GM23338 (cell line): ENCODE measurements around the gene NEK7. TPM values are rescaled to one million over a fixed set of nuclear protein-coding genes. Genes with fewer than 3 reads are reported as not detected.

Experiments
- ATAC-seq: fragments of 200-7000 bp; cut with Tn5 transposase; 3 replicates; pipeline ENCODE4 v1.9.1; 2020
- DNase-seq: peaks from one replicate; pipeline ENCODE4 v3.0.0-alpha.2; 2015; ENCODE audit warnings: low spot score
- H2AFZ ChIP-seq: fragments of 200-600 bp; sonication (generic); 2 replicates; pipeline ENCODE4 v1.8.0; 2016; ENCODE audit warnings: antibody characterized with exemption, mild to moderate bottlenecking, moderate library complexity
- H3F3A ChIP-seq: fragments of 200-600 bp; sonication (generic); replicated peaks from 2 replicates; pipeline ENCODE4 v1.8.0; 2017; ENCODE audit warnings: antibody characterized with exemption, mixed run types, low read depth
- H3K27ac ChIP-seq: fragments of 200-600 bp; sonication (generic); 2 replicates; pipeline ENCODE4 v1.6.1; 2016; ENCODE audit warnings: low read depth
- H3K27me3 ChIP-seq: fragments of 200-600 bp; sonication (generic); 2 replicates; pipeline ENCODE4 v1.8.0; 2016; ENCODE audit warnings: mild to moderate bottlenecking, mixed run types, moderate library complexity; ENCODE audit not compliant: insufficient read depth
- H3K36me3 ChIP-seq: fragments of 200-600 bp; sonication (generic); 2 replicates; pipeline ENCODE4 v1.8.0; 2016; ENCODE audit warnings: mild to moderate bottlenecking; ENCODE audit not compliant: insufficient read depth
- H3K4me1 ChIP-seq: fragments of 200-600 bp; sonication (generic); 2 replicates; pipeline ENCODE4 v1.8.0; 2016; ENCODE audit warnings: mild to moderate bottlenecking, moderate library complexity; ENCODE audit not compliant: insufficient read depth
- H3K4me2 ChIP-seq: fragments of 200-600 bp; sonication (generic); 2 replicates; pipeline ENCODE4 v1.7.1; 2017; ENCODE audit warnings: mixed run types
- H3K4me3 ChIP-seq: fragments of 200-600 bp; sonication (generic); 2 replicates; pipeline ENCODE4 v1.6.1; 2016; ENCODE audit warnings: mixed run types
- H3K79me2 ChIP-seq: fragments of 200-600 bp; sonication (generic); replicated peaks from 2 replicates; pipeline ENCODE4 v1.8.0; 2017; ENCODE audit warnings: mild to moderate bottlenecking; ENCODE audit not compliant: insufficient read depth
- H3K9me2 ChIP-seq: fragments of 200-600 bp; sonication (generic); 2 replicates; pipeline ENCODE4 v1.8.0; 2017; ENCODE audit not compliant: insufficient read depth
- H4K20me1 ChIP-seq: fragments of 200-600 bp; sonication (generic); replicated peaks from 2 replicates; pipeline ENCODE4 v1.8.0; 2017; ENCODE audit warnings: mild to moderate bottlenecking; ENCODE audit not compliant: insufficient read depth
- H3K27ac Mint-ChIP-seq: 2 replicates; pipeline ENCODE4 v1.8.0; 2020; ENCODE audit warnings: inconsistent platforms, mild to moderate bottlenecking, moderate library complexity, mixed read lengths
- H3K27me3 Mint-ChIP-seq: 3 replicates; pipeline ENCODE4 v1.8.0; 2022; ENCODE audit warnings: low read depth, mild to moderate bottlenecking, moderate library complexity, mixed read lengths, inconsistent platforms; ENCODE audit not compliant: insufficient read depth, poor library complexity
- H3K36me3 Mint-ChIP-seq: 3 replicates; pipeline ENCODE4 v1.8.0; 2021; ENCODE audit warnings: low read depth, mild to moderate bottlenecking, inconsistent platforms, moderate library complexity, mixed read lengths
- H3K4me1 Mint-ChIP-seq: 3 replicates; pipeline ENCODE4 v1.8.0; 2020; ENCODE audit warnings: mild to moderate bottlenecking, inconsistent platforms, mixed read lengths
- H3K4me3 Mint-ChIP-seq: 3 replicates; pipeline ENCODE4 v1.8.0; 2021; ENCODE audit warnings: moderate library complexity, mild to moderate bottlenecking, inconsistent platforms, mixed read lengths
- H3K9me3 Mint-ChIP-seq: 3 replicates; pipeline ENCODE4 v1.8.0; 2020; ENCODE audit warnings: moderate library complexity, mild to moderate bottlenecking, inconsistent platforms, mixed read lengths
- CREB1 ChIP-seq: fragments of 250-450 bp; sonication (Bioruptor Pico); IDR thresholded peaks from 2 replicates; pipeline ENCODE4 v1.5.0; 2020; ENCODE audit warnings: low read depth, mild to moderate bottlenecking, moderate library complexity
- EZH2 ChIP-seq: fragments of 200-600 bp; sonication (generic); IDR thresholded peaks from one replicate; pipeline ENCODE4 v1.8.0; 2017; ENCODE audit warnings: antibody characterized with exemption, mild to moderate bottlenecking, low read depth; ENCODE audit not compliant: unreplicated experiment
- POLR2AphosphoS5 ChIP-seq: IDR thresholded peaks from 2 replicates; pipeline ENCODE4 v1.6.1; 2016; ENCODE audit warnings: antibody characterized with exemption, low read depth
- STAT1 ChIP-seq: IDR thresholded peaks from one replicate; pipeline ENCODE4 v1.6.1; 2016; ENCODE audit warnings: antibody characterized with exemption; ENCODE audit not compliant: unreplicated experiment
- ZNF114 ChIP-seq: fragments of 250-450 bp; sonication (Bioruptor Pico); IDR thresholded peaks from 2 replicates; pipeline ENCODE4 v1.5.0; 2020; ENCODE audit warnings: mild to moderate bottlenecking, moderate library complexity
- ZNF331 ChIP-seq: fragments of 250-450 bp; sonication (Bioruptor Pico); IDR thresholded peaks from 2 replicates; pipeline ENCODE4 v1.5.0; 2020; ENCODE audit warnings: low read depth, mild to moderate bottlenecking, moderate library complexity
- polyA plus RNA-seq: library from polyadenylated mRNA; unstranded; fragments of >200 nt; fragmentation: Nextera tagmentation; extraction: Ambion mirVana; gene quantifications from 2 replicates; pipeline ENCODE4 v1.2.1, GENCODE V29; 2016
- total RNA-seq: library from RNA; depleted of rRNA; stranded (reverse); fragments of >200 nt; shearing (Covaris generic); gene quantifications from 2 replicates; pipeline ENCODE4 v1.2.3, GENCODE V29; 2014
- TF ChIP-seq, protein P1 (sequence below): fragments of 250-450 bp; sonication (Bioruptor Pico); IDR thresholded peaks from 2 replicates; pipeline ENCODE4 v1.5.0; 2020; ENCODE audit warnings: mild to moderate bottlenecking, moderate library complexity
- TF ChIP-seq, protein P2 (sequence below), 2 experiments: fragments of 200-600 bp in 1 of 2; sonication (generic) in 1 of 2; conservative IDR thresholded peaks; 2 replicates each; pipeline versions ENCODE4 v1.5.1 to v1.6.1; 2016 to 2017; ENCODE audit warnings: antibody characterized with exemption in 2 of 2, low read depth in 2 of 2, mild to moderate bottlenecking in 2 of 2, moderate library complexity in 1 of 2

Gene NEK7
- total and polyA plus RNA-seq, 2 experiments from 2014 or later: 4.8 to 15.3 TPM

DNA sequence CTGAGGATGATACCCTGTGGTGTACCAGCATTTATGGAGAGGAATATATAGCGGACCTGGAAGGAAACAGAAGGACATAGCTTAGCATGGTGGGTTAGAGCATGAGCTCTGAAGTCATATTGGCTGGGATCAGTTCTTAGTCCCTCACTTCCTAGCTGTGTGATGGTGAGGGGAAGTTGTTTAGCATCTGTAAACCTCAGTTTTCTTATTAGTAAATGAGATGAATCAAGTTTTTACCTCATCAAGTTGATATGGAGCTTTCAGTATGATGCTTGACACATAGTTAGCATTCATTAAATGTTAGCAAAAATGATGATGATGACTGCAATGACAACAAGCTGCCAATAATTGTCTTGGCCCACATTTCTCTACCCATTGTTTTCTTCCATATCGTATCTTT lies 84.8 kb downstream of the NEK7 start (continued):
- TF ChIP-seq, protein P1, sequence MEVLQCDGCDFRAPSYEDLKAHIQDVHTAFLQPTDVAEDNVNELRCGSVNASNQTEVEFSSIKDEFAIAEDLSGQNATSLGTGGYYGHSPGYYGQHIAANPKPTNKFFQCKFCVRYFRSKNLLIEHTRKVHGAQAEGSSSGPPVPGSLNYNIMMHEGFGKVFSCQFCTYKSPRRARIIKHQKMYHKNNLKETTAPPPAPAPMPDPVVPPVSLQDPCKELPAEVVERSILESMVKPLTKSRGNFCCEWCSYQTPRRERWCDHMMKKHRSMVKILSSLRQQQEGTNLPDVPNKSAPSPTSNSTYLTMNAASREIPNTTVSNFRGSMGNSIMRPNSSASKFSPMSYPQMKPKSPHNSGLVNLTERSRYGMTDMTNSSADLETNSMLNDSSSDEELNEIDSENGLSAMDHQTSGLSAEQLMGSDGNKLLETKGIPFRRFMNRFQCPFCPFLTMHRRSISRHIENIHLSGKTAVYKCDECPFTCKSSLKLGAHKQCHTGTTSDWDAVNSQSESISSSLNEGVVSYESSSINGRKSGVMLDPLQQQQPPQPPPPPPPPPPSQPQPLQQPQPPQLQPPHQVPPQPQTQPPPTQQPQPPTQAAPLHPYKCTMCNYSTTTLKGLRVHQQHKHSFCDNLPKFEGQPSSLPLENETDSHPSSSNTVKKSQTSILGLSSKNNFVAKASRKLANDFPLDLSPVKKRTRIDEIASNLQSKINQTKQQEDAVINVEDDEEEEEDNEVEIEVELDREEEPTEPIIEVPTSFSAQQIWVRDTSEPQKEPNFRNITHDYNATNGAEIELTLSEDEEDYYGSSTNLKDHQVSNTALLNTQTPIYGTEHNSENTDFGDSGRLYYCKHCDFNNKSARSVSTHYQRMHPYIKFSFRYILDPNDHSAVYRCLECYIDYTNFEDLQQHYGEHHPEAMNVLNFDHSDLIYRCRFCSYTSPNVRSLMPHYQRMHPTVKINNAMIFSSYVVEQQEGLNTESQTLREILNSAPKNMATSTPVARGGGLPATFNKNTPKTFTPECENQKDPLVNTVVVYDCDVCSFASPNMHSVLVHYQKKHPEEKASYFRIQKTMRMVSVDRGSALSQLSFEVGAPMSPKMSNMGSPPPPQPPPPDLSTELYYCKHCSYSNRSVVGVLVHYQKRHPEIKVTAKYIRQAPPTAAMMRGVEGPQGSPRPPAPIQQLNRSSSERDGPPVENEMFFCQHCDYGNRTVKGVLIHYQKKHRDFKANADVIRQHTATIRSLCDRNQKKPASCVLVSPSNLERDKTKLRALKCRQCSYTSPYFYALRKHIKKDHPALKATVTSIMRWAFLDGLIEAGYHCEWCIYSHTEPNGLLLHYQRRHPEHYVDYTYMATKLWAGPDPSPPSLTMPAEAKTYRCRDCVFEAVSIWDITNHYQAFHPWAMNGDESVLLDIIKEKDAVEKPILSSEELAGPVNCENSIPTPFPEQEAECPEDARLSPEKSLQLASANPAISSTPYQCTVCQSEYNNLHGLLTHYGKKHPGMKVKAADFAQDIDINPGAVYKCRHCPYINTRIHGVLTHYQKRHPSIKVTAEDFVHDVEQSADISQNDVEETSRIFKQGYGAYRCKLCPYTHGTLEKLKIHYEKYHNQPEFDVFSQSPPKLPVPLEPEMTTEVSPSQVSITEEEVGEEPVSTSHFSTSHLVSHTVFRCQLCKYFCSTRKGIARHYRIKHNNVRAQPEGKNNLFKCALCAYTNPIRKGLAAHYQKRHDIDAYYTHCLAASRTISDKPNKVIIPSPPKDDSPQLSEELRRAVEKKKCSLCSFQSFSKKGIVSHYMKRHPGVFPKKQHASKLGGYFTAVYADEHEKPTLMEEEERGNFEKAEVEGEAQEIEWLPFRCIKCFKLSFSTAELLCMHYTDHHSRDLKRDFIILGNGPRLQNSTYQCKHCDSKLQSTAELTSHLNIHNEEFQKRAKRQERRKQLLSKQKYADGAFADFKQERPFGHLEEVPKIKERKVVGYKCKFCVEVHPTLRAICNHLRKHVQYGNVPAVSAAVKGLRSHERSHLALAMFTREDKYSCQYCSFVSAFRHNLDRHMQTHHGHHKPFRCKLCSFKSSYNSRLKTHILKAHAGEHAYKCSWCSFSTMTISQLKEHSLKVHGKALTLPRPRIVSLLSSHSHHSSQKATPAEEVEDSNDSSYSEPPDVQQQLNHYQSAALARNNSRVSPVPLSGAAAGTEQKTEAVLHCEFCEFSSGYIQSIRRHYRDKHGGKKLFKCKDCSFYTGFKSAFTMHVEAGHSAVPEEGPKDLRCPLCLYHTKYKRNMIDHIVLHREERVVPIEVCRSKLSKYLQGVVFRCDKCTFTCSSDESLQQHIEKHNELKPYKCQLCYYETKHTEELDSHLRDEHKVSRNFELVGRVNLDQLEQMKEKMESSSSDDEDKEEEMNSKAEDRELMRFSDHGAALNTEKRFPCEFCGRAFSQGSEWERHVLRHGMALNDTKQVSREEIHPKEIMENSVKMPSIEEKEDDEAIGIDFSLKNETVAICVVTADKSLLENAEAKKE (CRISPR knock-in tag): no peak
- TF ChIP-seq ZNF331 (CRISPR knock-in tag) (no peak), ZNF114 (CRISPR knock-in tag) (no peak)

DNA sequence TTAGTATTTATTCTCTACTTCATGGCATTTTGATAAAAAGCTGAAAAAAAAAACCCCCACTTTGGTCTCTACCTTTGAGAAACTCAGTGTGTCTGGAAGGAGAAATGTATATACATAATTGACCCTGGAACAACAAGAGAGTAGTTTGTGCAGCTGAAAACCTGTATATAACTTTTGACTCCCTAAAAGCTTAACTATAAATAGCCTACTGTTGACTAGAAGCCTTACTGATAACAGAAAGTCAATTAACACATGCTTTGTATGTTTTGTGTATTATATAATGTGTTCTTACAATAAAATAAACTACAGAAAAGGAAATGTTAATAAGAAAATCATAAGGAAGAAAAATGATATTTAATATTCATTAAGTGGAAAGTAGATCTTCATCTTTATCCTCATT lies 88.0 kb downstream of the NEK7 start:
- peaks cover 22% of the 10 kb centered on the region for H3K4me1 Mint-ChIP-seq
- peaks cover 3% of the 10 kb centered on the region; the same call in 2 of the 3 replicates for H3K9me3 Mint-ChIP-seq
- H3K27me3 Mint-ChIP-seq: peaks cover 1% of the 10 kb centered on the region
- no peaks in the 10 kb centered on the region; the same call in 2 of the 3 replicates for H3K36me3 Mint-ChIP-seq
- Histone ChIP-seq H3K4me3 (no peak overlapping the region), H4K20me1 (peaks cover 6% of the 10 kb centered on the region; the same call in 1 of the 2 replicates), H3K79me2 (peaks cover 4% of the 10 kb centered on the region; the same call in 1 of the 2 replicates), H3K27me3 (no peaks in the 10 kb centered on the region), H2AFZ (no peak overlapping the region), H3K4me2 (no peak overlapping the region), H3K27ac (no peak overlapping the region), H3K4me1 (no peaks in the 10 kb centered on the region), H3K36me3 (no peaks in the 10 kb centered on the region), H3K9me2 (no peaks in the 10 kb centered on the region), H3F3A (no peaks in the 10 kb centered on the region)
- ATAC-seq (no peak), DNase-seq (no peak)
- no peak overlapping the region for H3K4me3 Mint-ChIP-seq
- H3K27ac Mint-ChIP-seq: peak overlapping the region; percentile 29; the same call in 1 of the 2 replicates
- no peak for TF ChIP-seq STAT1
- TF ChIP-seq, protein P2, sequence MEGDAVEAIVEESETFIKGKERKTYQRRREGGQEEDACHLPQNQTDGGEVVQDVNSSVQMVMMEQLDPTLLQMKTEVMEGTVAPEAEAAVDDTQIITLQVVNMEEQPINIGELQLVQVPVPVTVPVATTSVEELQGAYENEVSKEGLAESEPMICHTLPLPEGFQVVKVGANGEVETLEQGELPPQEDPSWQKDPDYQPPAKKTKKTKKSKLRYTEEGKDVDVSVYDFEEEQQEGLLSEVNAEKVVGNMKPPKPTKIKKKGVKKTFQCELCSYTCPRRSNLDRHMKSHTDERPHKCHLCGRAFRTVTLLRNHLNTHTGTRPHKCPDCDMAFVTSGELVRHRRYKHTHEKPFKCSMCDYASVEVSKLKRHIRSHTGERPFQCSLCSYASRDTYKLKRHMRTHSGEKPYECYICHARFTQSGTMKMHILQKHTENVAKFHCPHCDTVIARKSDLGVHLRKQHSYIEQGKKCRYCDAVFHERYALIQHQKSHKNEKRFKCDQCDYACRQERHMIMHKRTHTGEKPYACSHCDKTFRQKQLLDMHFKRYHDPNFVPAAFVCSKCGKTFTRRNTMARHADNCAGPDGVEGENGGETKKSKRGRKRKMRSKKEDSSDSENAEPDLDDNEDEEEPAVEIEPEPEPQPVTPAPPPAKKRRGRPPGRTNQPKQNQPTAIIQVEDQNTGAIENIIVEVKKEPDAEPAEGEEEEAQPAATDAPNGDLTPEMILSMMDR (conservative IDR thresholded peaks at IDR 0.05; ENCODE audit: low read depth in 2 of 2): no peak
- no peak for TF ChIP-seq EZH2
- TF ChIP-seq, protein P1 (CRISPR knock-in tag): no peak
- TF ChIP-seq POLR2AphosphoS5: no peak
- TF ChIP-seq CREB1 (CRISPR knock-in tag): no peak
